Ovary (tissue), 9 donors: ENCODE results near the gene PTPA. TPM values are rescaled to one million over a fixed set of nuclear protein-coding genes. Genes with fewer than 3 reads are reported as not detected.

Experiments used
- DNase-seq, 5 donors: peaks; one replicate each; pipeline ENCODE4 v3.0.0-alpha.2; 2019 to 2020
- H3K27ac ChIP-seq, 2 donors: fragments of 200-600 bp; one replicate each; pipeline versions ENCODE4 v1.5.1 to v1.8.0; 2019 to 2022
- H3K27me3 ChIP-seq: fragments of 200-600 bp; one replicate; pipeline ENCODE4 v1.8.0; 2022
- H3K36me3 ChIP-seq: fragments of 200-600 bp; sonication (generic); one replicate; pipeline ENCODE4 v1.5.1; 2019
- H3K4me1 ChIP-seq: one replicate; pipeline ENCODE4 v1.8.1; 2013; ENCODE audit warnings: mild to moderate bottlenecking, moderate library complexity; ENCODE audit not compliant: insufficient read depth
- H3K4me3 ChIP-seq: fragments of 200-600 bp; sonication (generic); one replicate; pipeline ENCODE4 v1.5.1; 2017
- H3K9me3 ChIP-seq, 2 donors: fragments of 200-600 bp in 1 of 2; sonication (generic) in 1 of 2; one replicate each; pipeline versions ENCODE4 v1.5.1 to v1.8.1; 2013 to 2019; ENCODE audit warnings: mild to moderate bottlenecking in 1 of 2, moderate library complexity in 1 of 2
- EP300 ChIP-seq: sonication (generic); formaldehyde crosslinking; IDR thresholded peaks from one replicate; pipeline ENCODE4 v1.6.1; 2017; ENCODE audit warnings: antibody characterized with exemption
- POLR2A ChIP-seq: fragments of 450-650 bp; IDR thresholded peaks from one replicate; pipeline ENCODE4 v1.6.1; 2017; ENCODE audit warnings: antibody characterized with exemption, mild to moderate bottlenecking, moderate library complexity
- WGBS, 3 donors: extraction: QIAGEN DNeasy Blood & Tissue Kit in 1 of 3; methylation state at CpG; one replicate each; pipeline versions ENCODE4 v1.1.5 to v1.1.7; 2013 to 2017; 5-methylcytosine and 5-hydroxymethylcytosine counted together
- intact Hi-C, 4 donors: fragments of 100-400 bp; cut with DNase I; formaldehyde crosslinking; loops; one replicate each; pipeline versions ENCODE4 v1.11.0 to v1.15.1; 2022 to 2023
- polyA plus RNA-seq, 2 donors: library from polyadenylated mRNA; stranded (reverse); fragments of 200-250 nt in 1 of 2; fragments of 350-450 nt in 1 of 2; fragmentation: Illumina TruSeq in 1 of 2; extraction: RNeasy Lipid Tissue Mini Kit (QIAGEN cat#74804) in 1 of 2; gene quantifications; one replicate each; pipeline ENCODE4 v1.2.3, GENCODE V29; 2013 to 2014
- total RNA-seq, 7 donors: library from RNA; depleted of rRNA in 2 of 7; stranded (reverse); fragments of >200 nt in 2 of 7; fragmentation: NEBNext Ultra II Directional in 3 of 7; extraction: Animal tissue kit (Norgen Biotek cat#: 25700) in 3 of 7; gene quantifications; one replicate each; pipeline versions ENCODE4 v1.1.0 to v1.2.4, GENCODE V29; 2016 to 2023
- TF ChIP-seq, protein P1 (sequence below), 3 donors: fragments of 450-650 bp in 2 of 3; fragments of 200-600 bp in 1 of 3; IDR thresholded peaks; one replicate each; pipeline versions ENCODE4 v1.5.1 to v1.8.0; 2016 to 2022; ENCODE audit warnings: antibody characterized with exemption in 3 of 3, mild to moderate bottlenecking in 1 of 3
- donor health status: DM: no; HTN: no; CAD: no; lungs with moderate emphysema.
- donor health status: DM: no; HTN: no; CAD: no.
- donor health status: Bipolar disorder and iron deficiency.
- donor health status: DM: yes; HTN: yes; CAD: no.
- donor health status: DM: no; HTN: no; CAD: no.
- donor health status: DM: yes; HTN: yes; CAD: no.

The PTPA gene
- total and polyA plus RNA-seq, 9 donors: 32.1 to 107 (median 89.2) TPM

DNA sequence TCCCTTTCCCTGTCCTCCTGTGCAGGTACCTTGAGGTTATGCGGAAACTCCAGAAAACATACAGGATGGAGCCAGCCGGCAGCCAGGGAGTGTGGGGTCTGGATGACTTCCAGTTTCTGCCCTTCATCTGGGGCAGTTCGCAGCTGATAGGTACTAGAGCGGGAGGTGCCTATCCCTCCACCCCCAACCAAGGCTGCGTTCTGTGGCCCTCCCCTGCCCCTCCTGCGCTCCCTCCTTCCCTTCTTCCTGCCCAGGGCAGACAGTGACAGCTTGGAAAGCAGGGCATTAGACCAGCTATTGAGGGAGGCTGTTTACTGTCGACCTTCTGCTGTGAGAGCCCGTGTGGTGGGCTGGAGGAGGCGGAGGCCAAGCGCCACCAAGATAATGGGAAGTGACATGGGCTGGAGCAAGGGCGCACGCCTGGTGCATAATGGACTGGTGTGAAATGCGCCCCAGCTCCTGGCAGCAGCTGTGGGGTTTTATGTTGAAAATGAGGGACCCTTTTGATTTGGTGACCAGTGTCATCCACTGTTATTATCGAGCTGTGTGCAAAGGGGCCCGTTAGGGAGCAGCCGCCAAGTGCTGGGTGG, 25.3 kb downstream of the PTPA start:
- Histone ChIP-seq H3K27ac (no peak overlapping the region), H3K4me1 (peaks cover 20% of the 10 kb centered on the region), H3K36me3 (no peaks in the 10 kb centered on the region), H3K9me3 (no peaks in the 10 kb centered on the region), H3K27me3 (no peaks in the 10 kb centered on the region), H3K4me3 (no peak overlapping the region)
- intact Hi-C loops: loop anchor here in 2 of 4 donors (5.0 to 10.0 kb wide), 2 partner anchors 491 to 638 kb away; partner anchors contain the start of gene NTMT1 (in 1 of the 2)
- TF ChIP-seq POLR2A (no peak), EP300 (no peak)
- TF ChIP-seq, protein P1, sequence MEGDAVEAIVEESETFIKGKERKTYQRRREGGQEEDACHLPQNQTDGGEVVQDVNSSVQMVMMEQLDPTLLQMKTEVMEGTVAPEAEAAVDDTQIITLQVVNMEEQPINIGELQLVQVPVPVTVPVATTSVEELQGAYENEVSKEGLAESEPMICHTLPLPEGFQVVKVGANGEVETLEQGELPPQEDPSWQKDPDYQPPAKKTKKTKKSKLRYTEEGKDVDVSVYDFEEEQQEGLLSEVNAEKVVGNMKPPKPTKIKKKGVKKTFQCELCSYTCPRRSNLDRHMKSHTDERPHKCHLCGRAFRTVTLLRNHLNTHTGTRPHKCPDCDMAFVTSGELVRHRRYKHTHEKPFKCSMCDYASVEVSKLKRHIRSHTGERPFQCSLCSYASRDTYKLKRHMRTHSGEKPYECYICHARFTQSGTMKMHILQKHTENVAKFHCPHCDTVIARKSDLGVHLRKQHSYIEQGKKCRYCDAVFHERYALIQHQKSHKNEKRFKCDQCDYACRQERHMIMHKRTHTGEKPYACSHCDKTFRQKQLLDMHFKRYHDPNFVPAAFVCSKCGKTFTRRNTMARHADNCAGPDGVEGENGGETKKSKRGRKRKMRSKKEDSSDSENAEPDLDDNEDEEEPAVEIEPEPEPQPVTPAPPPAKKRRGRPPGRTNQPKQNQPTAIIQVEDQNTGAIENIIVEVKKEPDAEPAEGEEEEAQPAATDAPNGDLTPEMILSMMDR (IDR thresholded peaks at IDR 0.05): no peak
- 73 to 80% (median 76%) methylated on average over 16 of the region's 16 CpGs for WGBS, 3 donors
- peak in 1 of 5 donors; percentile 25 for DNase-seq

- H3K27me3 ChIP-seq: no peaks in the 10 kb centered on the region
- H3K9me3 ChIP-seq: no peaks in the 10 kb centered on the region
- no peak overlapping the region for H3K4me3 ChIP-seq
- no peaks in the 10 kb centered on the region for H3K36me3 ChIP-seq
- intact Hi-C loops: loop anchor here (2.0 to 10.0 kb wide), 5 partner anchors 275 to 637 kb away; partner anchors contain the start of gene NTMT1 (in 1 of the 4)
- H3K27ac ChIP-seq: peak overlapping the region; percentile 79 to 98
- peak in 1 of 5 donors; percentile 42 for DNase-seq
- TF ChIP-seq POLR2A (no peak), EP300 (no peak)
- TF ChIP-seq, protein P1 (IDR thresholded peaks at IDR 0.05): no peak
- WGBS, 3 donors: 75 to 81% (median 77%) methylated on average over 19 of the region's 19 CpGs
- H3K4me1 ChIP-seq: peaks cover 28% of the 10 kb centered on the region
Measured at GRCh38 chr9:129137292-129138143, 26.3 kb downstream of the PTPA start.

DNA sequence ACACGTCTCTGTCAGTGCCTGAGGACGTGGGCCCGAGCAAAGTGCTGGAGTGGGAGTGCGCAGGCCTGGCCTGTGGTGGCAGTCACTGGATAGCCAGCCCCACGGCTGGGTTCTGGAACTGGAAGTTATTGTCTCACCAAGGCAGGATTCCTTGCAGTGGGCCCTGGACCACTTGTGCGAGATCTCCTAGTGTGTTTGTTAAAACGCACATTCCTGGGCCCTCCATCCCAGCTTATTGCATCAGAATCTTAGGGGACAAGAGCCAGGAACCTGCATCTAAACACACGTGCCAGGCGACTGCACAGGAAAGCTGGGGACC, 26.9 kb downstream of the PTPA start:
- Histone ChIP-seq H3K4me1 (peaks cover 33% of the 10 kb centered on the region), H3K36me3 (no peaks in the 10 kb centered on the region)

More for the DNA sequence above, 26.9 kb downstream of the PTPA start:
- Histone ChIP-seq H3K4me3 (no peak overlapping the region), H3K27ac (peak overlapping the region; percentile 79 to 98), H3K9me3 (no peaks in the 10 kb centered on the region), H3K27me3 (no peaks in the 10 kb centered on the region)
- 77 to 83% (median 79%) methylated on average over 9 of the region's 9 CpGs for WGBS, 3 donors
- TF ChIP-seq EP300 (no peak), POLR2A (no peak)
- TF ChIP-seq, protein P1 (IDR thresholded peaks at IDR 0.05): no peak
- intact Hi-C loops: loop anchor here (2.0 to 10.0 kb wide), 5 partner anchors 275 to 637 kb away; partner anchors contain the start of gene NTMT1 (in 1 of the 4)
- DNase-seq: no peak
